Hypothalamus (tissue), 51 donors: ENCODE data around the gene HIRA.
"Not testable (repeated sequence)": the region's sequence is repeated elsewhere in the genome, so short reads cannot be mapped to it uniquely, and the experiment has no call there.

ENCODE experiments used
- DNase-seq, 51 donors: peaks; one replicate each; lab custom pipeline; 2025; lab: John Stamatoyannopoulos, UW

The HIRA gene

GRCh38 chr22:19336133-19337075, 95.1 kb downstream of the HIRA start:
- no peak for DNase-seq

GRCh38 chr22:19331975-19332374, 99.6 kb downstream of the HIRA start:
- no peak for DNase-seq

- DNase-seq = no peak
Measured at GRCh38 chr22:19331474-19331873, 100.1 kb downstream of the HIRA start.

- DNase-seq = no peak
Measured at GRCh38 chr22:19330865-19331418, 100.6 kb downstream of the HIRA start.

GRCh38 chr22:19330205-19330604, 101.3 kb downstream of the HIRA start:
- DNase-seq = not testable (repeated sequence)

- no peak for DNase-seq
Measured at GRCh38 chr22:19329454-19329853, 102.1 kb downstream of the HIRA start.

- DNase-seq = no peak
Measured at GRCh38 chr22:19325296-19325948, 106.1 kb downstream of the HIRA start.

- not testable (repeated sequence) for DNase-seq
Measured at GRCh38 chr22:19323420-19323819, 108.1 kb downstream of the HIRA start.

- DNase-seq = no peak
Measured at GRCh38 chr22:19321757-19322156, 109.8 kb downstream of the HIRA start.

GRCh38 chr22:19320136-19320535, 111.4 kb downstream of the HIRA start:
- DNase-seq = not testable (repeated sequence)

- DNase-seq = no peak
Measured at GRCh38 chr22:19319281-19319680, 112.3 kb downstream of the HIRA start.

GRCh38 chr22:19317865-19318264, 113.7 kb downstream of the HIRA start:
- DNase-seq = no peak

GRCh38 chr22:19307872-19308271, 123.7 kb downstream of the HIRA start:
- no peak for DNase-seq

GRCh38 chr22:19306535-19306934, 125.0 kb downstream of the HIRA start:
- not testable (repeated sequence) for DNase-seq

- DNase-seq = no peak
Measured at GRCh38 chr22:19304547-19304946, 127.0 kb downstream of the HIRA start.

- no peak for DNase-seq
Measured at GRCh38 chr22:19303785-19304184, 127.7 kb downstream of the HIRA start.

- DNase-seq = no peak
Measured at GRCh38 chr22:19295733-19296132, 135.8 kb downstream of the HIRA start.

- DNase-seq = peak in 2 of 51 donors; percentile 24 to 34
Measured at GRCh38 chr22:19292458-19293230, 138.9 kb downstream of the HIRA start.

GRCh38 chr22:19291580-19292457, 139.7 kb downstream of the HIRA start, which contains the start of gene CLTCL1:
TSS of gene CLTCL1 (minus strand) at chr22:19291719. CDS start at chr22:19291641, 78 bp downstream.
- peak; percentile 17 to 90 (median 69) for DNase-seq

GRCh38 chr22:19291218-19291579, 140.3 kb downstream of the HIRA start:
- peak in 17 of 51 donors; percentile 6 to 52 (median 30) for DNase-seq
